T-helper 17 cell (primary cell): ENCODE data around the gene MTRF1L. TPM values are rescaled to one million over a fixed set of nuclear protein-coding genes. Genes with fewer than 3 reads are reported as not detected.
A peak's percentile ranks its signal among the peaks of the same experiment; 100 is the strongest.
"Not testable (repeated sequence)": the region's sequence is repeated elsewhere in the genome, so short reads cannot be mapped to it uniquely, and the experiment has no call there.

Experiments used
- ATAC-seq: fragments of 150-1000 bp; cut with Tn5 transposase; 2 replicates; pipeline ENCODE4 v1.10.0; 2021; ENCODE audit warnings: mild to moderate bottlenecking, moderate library complexity
- DNase-seq, 3 donors: peaks; one replicate each; pipeline versions ENCODE4 v3.0.0 to v3.0.0-alpha.2; 2020 to 2021
- H3K9me3 ChIP-seq: one replicate; pipeline ENCODE4 v1.7.0; 2013; ENCODE audit warnings: low read length, mild to moderate bottlenecking; ENCODE audit not compliant: control insufficient read depth, poor library complexity, severe bottlenecking
- H3K27ac Mint-ChIP-seq: one replicate; pipeline ENCODE4 v1.8.0; 2022; ENCODE audit warnings: mild to moderate bottlenecking, moderate library complexity, mixed read lengths
- H3K27me3 Mint-ChIP-seq: one replicate; pipeline ENCODE4 v1.8.0; 2022; ENCODE audit warnings: mixed read lengths
- H3K36me3 Mint-ChIP-seq: one replicate; pipeline ENCODE4 v1.8.0; 2022; ENCODE audit warnings: low read depth, mixed read lengths
- H3K4me1 Mint-ChIP-seq: one replicate; pipeline ENCODE4 v1.8.0; 2022; ENCODE audit warnings: mild to moderate bottlenecking, mixed read lengths
- H3K4me3 Mint-ChIP-seq: one replicate; pipeline ENCODE4 v1.8.0; 2022; ENCODE audit warnings: mild to moderate bottlenecking, moderate library complexity, mixed read lengths
- total RNA-seq, 4 donors: library from RNA in 2 of 4; stranded (reverse) in 2 of 4; gene quantifications; one replicate each; pipeline ENCODE4 v1.2.3 and lab custom pipeline; 2022 to 2026

The MTRF1L gene
- total RNA-seq, 2 donors from 2014 or later, result 9.5 to 14.8 TPM

DNA sequence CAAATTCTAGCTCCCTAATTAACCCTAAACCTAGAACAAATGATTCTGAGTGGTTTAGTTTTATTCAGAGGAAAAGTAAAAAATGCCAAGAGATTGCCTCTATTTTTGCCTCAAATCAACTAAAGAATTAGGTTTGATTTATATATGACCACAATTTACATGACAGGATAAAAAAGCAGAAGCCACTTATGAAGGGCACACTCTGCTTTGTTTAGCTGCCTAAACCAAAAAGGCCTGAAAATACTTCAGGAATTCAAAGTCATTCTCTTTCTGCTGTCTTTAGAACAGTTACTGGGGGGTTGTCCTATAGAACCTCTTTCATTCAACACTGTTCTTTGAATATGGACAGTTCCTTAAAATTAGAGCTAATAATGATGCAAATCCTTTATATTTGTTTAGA, 25.0 kb downstream of the MTRF1L start:
- H3K27me3 Mint-ChIP-seq, result no peaks in the 10 kb centered on the region
- no peak for ATAC-seq
- H3K9me3 ChIP-seq, result no peaks in the 10 kb centered on the region
- H3K4me3 Mint-ChIP-seq, result no peak overlapping the region
- H3K4me1 Mint-ChIP-seq, result peaks cover 33% of the 10 kb centered on the region
- H3K36me3 Mint-ChIP-seq, result peaks cover 7% of the 10 kb centered on the region
- H3K27ac Mint-ChIP-seq, result no peak overlapping the region
- no peak for DNase-seq

DNA sequence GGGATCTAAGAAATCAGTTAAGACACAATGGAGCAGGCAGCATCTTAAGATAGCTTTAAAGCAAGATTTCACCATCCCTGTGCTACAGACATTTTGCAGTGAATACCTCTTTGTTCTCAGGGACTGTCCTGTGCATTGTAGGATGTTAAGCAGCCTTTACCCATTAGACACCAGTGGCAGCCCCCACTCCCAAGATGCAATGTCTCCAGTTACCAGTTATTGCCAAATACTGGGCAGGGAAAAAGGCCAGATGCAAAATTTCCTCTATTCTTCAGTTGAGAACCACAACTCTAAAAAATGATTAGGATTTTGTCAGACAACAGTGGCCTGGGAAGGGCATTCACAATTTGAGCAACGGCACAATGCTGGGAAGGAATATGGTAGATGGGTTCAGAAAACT, 25.8 kb downstream of the MTRF1L start:
- Mint-ChIP-seq H3K4me3 (no peak overlapping the region), H3K27ac (no peak overlapping the region), H3K27me3 (no peaks in the 10 kb centered on the region), H3K36me3 (peaks cover 7% of the 10 kb centered on the region), H3K4me1 (peaks cover 30% of the 10 kb centered on the region)
- H3K9me3 ChIP-seq, result no peaks in the 10 kb centered on the region
- no peak for ATAC-seq
- no peak for DNase-seq

DNA sequence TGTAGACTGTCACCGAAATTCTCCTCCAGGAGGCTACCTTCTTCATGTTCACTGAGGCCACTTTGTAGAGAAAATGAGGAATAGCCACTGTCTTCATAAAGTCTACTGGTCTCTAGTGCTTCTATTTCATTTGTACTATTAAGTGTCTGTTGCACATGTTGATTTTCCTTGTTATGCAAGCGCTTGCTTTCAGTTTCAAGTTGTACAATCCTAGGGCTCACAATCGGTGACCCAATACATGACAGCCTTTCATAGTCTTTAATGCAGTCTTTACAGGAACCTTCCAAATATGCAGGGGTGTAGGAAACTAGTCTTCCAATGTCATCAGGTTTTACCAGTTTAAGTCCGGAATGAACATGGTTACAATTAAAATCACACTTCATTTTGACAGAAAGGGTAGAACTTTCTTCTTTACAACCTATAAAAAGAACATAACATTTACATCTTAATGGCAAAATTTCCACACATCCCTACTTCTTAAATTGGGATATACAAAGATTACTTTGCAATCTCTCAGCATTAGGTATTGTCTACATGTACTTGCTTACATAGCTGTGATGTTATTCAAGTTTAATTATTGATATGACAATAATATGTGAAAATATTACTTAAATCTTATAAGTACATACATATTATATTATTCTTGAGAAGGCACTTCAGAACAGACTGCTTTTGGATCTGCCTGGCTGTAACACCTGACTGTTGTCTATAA, 27.1 kb downstream of the MTRF1L start:
- Mint-ChIP-seq H3K27me3 (no peaks in the 10 kb centered on the region), H3K27ac (peak overlapping the region; percentile 65), H3K36me3 (peaks cover 9% of the 10 kb centered on the region), H3K4me3 (peak overlapping the region; percentile 61), H3K4me1 (peaks cover 21% of the 10 kb centered on the region)
- H3K9me3 ChIP-seq, result no peaks in the 10 kb centered on the region
- peak; percentile 84 for ATAC-seq
- DNase-seq, result no peak

DNA sequence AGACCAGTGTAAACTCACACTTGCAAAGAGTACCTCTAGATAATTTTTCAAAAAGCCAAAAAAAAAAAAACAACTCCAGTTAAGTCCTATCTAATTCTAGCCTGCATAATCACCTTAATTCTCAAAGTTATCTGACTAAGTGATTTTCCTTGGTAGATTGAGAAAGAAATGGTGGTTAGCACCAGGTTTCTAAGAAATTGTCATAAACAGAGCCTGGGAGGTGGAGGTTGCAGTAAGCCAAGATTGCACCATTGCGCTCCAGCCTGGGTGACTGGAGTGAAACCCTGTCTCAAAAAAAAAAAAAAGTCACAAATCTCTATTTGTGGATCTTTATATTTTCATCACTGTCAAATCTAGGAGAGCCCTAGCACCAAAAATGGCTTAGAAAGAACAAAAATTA, 28.6 kb downstream of the MTRF1L start:
- peaks cover 18% of the 10 kb centered on the region for H3K4me1 Mint-ChIP-seq

DNA sequence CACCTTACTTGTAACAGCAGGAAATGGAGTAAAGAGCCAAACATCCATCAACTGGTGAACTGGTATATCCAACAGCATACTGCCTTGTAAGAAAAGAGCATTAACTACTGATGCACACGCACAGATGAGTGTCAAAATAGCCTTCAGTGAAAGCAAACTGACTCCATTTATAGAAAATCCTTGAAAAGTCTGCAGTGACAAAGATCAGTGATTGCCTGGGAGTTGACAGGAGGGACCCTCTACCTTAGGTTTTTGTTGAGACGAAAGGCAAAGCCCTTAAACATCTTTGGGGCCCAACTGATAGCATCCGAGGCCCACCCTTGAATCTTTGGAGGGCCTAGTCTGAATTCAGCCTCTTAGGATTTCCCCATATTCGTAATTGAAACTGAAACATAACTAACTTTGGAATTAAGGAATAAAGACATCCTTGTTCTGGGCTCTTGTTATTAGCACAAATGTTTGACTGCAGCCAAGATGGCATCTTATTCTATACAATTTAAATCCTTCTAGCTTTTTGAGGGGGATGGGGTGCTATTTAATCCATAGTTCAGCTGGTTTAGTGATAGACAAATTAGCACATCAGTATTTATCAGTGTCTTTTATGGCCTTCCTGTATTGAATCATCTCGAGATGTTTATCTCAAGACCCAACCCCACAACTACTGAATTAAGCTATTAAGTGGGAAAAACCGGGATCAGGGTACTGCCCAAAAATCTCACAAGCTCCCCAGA, 32.7 kb downstream of the MTRF1L start:
- Mint-ChIP-seq H3K4me3 (no peak overlapping the region), H3K36me3 (peaks cover 2% of the 10 kb centered on the region), H3K4me1 (peaks cover under 1% of the 10 kb centered on the region), H3K27me3 (no peaks in the 10 kb centered on the region), H3K27ac (no peak overlapping the region)
- H3K9me3 ChIP-seq, result no peaks in the 10 kb centered on the region
- ATAC-seq, result no peak
- no peak for DNase-seq

More for the DNA sequence above, 28.6 kb downstream of the MTRF1L start:
- H3K9me3 ChIP-seq, result no peaks in the 10 kb centered on the region
- H3K36me3 Mint-ChIP-seq, result peaks cover 7% of the 10 kb centered on the region
- H3K4me3 Mint-ChIP-seq, result no peak overlapping the region
- H3K27ac Mint-ChIP-seq, result no peak overlapping the region
- DNase-seq (no peak), ATAC-seq (no peak)
- no peaks in the 10 kb centered on the region for H3K27me3 Mint-ChIP-seq

DNA sequence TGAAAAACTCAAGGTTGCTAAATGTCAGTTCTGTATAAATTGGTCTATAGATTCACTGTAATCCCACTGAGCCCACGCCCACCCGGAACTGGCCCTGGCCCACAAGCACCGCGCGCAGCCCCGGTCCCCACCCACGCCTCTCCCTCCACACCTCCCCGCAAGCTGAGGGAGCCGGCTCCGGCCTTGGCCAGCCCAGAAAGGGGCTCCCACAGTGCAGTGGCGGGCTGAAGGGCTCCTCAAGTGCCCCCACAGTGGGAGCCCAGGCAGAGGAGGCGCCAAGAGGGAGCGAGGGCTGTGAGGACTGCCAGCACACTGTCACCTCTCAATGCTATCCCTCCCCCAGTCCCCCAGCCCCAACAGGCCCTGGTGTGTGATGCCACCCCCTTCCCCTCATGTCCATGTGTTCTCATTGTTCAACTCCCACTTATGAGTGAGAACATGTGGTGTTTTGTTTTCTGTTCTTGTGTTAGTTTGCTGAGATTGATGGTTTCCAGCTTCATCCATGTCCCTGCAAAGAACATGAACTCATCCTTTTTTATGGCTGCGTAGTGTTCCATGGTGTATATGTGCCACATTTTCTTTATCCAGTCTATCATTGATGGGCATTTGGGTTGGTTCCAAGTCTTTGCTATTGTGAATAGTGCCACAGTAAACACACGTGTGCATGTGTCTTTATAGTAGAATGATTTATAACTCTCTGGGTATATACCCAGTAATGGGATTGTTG, 36.2 kb downstream of the MTRF1L start:
- H3K4me3 Mint-ChIP-seq, DNase-seq, H3K27me3 Mint-ChIP-seq, H3K36me3 Mint-ChIP-seq, H3K9me3 ChIP-seq, ATAC-seq, H3K4me1 Mint-ChIP-seq, H3K27ac Mint-ChIP-seq: not testable (repeated sequence)

DNA sequence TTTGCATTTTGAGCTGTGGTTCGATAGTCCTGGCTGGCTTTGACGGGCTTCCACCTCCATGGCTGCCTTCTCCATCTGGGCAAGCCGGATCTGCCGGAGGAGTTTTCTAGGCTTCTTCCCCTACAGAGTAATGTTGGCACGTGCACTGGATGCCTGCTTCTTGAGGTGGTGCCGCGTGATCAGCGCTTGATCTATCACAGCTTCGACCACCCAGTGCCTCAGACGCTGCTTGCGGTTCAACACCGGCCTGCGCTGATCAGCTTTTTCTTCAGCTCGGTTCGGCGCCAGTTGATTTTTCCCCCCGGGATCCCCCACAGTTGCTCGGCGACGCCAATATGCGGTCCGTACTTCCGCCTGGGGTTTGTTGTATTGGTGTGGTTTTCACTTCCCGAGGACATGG, 43.2 kb downstream of the MTRF1L start:
- no peak overlapping the region for H3K27ac Mint-ChIP-seq
- no peak overlapping the region for H3K4me3 Mint-ChIP-seq
- ATAC-seq, result no peak
- H3K4me1 Mint-ChIP-seq, result no peaks in the 10 kb centered on the region
- H3K36me3 Mint-ChIP-seq, result peaks cover 4% of the 10 kb centered on the region
- peaks cover 25% of the 10 kb centered on the region for H3K27me3 Mint-ChIP-seq
- DNase-seq, result no peak
- no peaks in the 10 kb centered on the region for H3K9me3 ChIP-seq

DNA sequence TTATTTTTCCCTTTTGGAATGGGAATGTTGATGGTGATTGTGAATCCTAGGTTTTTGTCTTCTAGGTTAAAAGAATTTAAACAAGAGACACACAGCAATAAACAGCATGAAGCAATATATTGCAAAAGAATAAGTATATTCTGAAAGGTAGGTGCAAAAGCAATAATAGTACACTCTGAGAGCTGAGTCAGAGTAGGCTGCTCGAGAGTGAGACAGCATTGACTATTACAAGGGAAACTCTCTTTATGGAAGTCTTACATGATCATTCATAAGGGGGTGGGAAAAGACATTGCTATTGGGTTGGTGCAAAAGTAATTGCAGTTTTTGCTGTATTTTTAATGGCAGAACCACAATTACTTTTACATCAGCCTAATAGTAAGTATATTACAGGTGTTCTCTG, 44.7 kb downstream of the MTRF1L start:
- ATAC-seq (no peak), DNase-seq (no peak)
- H3K27ac Mint-ChIP-seq, result no peak overlapping the region
- H3K4me1 Mint-ChIP-seq, result no peaks in the 10 kb centered on the region
- H3K36me3 Mint-ChIP-seq, result peaks cover 4% of the 10 kb centered on the region
- no peaks in the 10 kb centered on the region for H3K9me3 ChIP-seq
- no peak overlapping the region for H3K4me3 Mint-ChIP-seq
- peaks cover 32% of the 10 kb centered on the region for H3K27me3 Mint-ChIP-seq

DNA sequence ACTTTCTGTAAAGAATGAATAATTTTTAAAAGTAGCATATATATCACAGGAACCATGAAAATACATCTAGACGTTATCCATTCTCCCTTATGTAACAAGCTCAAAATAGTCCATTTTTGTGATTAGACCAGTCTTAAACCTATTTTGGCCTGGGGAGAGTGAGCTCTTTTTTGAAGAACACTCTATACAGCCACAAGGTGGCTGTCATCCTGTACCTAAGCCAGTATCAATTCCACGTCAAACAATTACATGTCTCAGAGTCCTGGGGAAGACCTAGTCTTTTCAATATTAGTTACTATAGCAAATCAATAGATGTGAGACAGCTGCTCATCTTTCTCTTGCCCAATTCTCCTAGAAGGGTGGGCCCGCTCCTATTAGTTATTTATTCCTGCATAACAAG, 48.1 kb downstream of the MTRF1L start:
- DNase-seq (no peak), ATAC-seq (no peak)
- Mint-ChIP-seq H3K27me3 (peaks cover 44% of the 10 kb centered on the region), H3K36me3 (no peaks in the 10 kb centered on the region), H3K4me1 (peaks cover 2% of the 10 kb centered on the region), H3K4me3 (no peak overlapping the region), H3K27ac (no peak overlapping the region)
- H3K9me3 ChIP-seq, result no peaks in the 10 kb centered on the region

DNA sequence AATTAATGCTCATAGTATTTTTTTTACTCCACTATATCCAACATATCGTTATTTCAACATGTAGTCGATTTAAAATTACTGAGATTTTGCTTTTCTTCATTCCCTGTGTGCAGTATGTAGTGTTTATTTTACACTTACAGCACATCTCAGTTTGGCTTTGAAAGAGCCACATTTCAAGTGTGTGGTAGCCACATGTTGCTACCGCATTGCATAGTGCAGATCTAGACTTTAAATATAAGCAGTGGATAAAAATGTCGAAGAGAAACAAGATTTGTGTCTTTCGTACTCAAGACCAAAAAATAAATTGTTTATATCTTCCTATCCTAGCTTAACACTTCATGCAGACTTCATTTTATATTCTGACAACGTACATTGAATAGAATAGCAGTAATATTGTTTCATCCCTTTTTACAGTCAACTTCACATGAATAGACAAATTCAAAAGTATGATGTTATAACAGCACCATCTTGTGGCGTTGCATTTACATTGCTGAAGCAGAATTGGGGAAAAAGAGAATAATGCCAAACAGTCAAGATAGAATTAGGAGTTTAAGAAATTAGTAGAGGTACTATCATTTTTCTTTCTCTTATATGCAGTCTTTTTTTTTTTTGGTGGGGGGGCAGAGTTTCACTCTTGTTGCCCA, 49.5 kb downstream of the MTRF1L start:
- H3K9me3 ChIP-seq, result no peaks in the 10 kb centered on the region
- H3K27ac Mint-ChIP-seq, result no peak overlapping the region
- peaks cover 50% of the 10 kb centered on the region for H3K27me3 Mint-ChIP-seq
- H3K4me3 Mint-ChIP-seq, result no peak overlapping the region
- no peaks in the 10 kb centered on the region for H3K36me3 Mint-ChIP-seq
- peaks cover 6% of the 10 kb centered on the region for H3K4me1 Mint-ChIP-seq
- DNase-seq, result no peak
- no peak for ATAC-seq

DNA sequence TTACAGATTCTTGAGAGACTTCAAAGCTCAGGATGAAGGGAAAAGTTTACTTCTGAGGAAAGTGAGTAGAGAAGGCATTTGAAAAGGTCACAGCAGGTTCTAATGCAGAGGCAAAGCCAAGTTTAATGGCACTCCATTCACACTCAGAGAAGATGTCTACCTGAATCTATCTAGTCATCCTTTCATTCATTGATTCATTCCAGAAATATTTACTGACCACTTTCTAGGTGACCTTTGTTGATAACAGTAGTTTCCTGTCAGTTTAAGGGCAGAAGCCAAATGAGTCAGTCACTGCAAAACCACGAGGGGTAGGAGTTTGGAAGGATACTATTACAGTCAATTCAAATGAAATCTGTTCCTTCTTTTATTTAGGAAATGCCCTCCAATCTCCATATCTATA, 50.5 kb downstream of the MTRF1L start:
- no peak overlapping the region for H3K27ac Mint-ChIP-seq
- H3K9me3 ChIP-seq, result no peaks in the 10 kb centered on the region
- H3K4me1 Mint-ChIP-seq, result peaks cover 10% of the 10 kb centered on the region
- no peak for ATAC-seq
- DNase-seq, result no peak
- no peak overlapping the region for H3K4me3 Mint-ChIP-seq
- H3K36me3 Mint-ChIP-seq, result no peaks in the 10 kb centered on the region
- peaks cover 54% of the 10 kb centered on the region for H3K27me3 Mint-ChIP-seq

DNA sequence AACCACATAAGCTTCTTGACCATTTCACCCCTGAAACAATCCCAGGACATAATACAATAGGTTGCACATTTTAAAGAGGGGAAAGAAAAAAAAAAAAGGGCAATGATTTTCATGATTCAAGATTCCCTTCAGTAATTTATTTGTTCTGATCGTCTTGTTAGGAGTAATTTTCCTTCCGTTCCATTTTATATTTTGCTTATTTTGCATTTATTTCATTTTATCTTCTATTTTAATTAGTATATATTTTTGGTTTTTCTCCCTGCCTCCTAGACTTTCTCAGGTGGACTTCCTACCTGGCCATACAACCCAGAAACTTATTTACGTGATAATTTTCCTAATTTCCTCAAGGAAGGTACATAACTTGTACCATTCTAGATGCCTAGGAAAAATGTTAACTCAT, 52.3 kb downstream of the MTRF1L start:
- no peaks in the 10 kb centered on the region for H3K9me3 ChIP-seq
- ATAC-seq, result no peak
- H3K27me3 Mint-ChIP-seq, result peaks cover 45% of the 10 kb centered on the region
- DNase-seq, result no peak
- H3K4me1 Mint-ChIP-seq, result peaks cover 10% of the 10 kb centered on the region
- H3K36me3 Mint-ChIP-seq, result no peaks in the 10 kb centered on the region
- H3K27ac Mint-ChIP-seq, result no peak overlapping the region
- no peak overlapping the region for H3K4me3 Mint-ChIP-seq

DNA sequence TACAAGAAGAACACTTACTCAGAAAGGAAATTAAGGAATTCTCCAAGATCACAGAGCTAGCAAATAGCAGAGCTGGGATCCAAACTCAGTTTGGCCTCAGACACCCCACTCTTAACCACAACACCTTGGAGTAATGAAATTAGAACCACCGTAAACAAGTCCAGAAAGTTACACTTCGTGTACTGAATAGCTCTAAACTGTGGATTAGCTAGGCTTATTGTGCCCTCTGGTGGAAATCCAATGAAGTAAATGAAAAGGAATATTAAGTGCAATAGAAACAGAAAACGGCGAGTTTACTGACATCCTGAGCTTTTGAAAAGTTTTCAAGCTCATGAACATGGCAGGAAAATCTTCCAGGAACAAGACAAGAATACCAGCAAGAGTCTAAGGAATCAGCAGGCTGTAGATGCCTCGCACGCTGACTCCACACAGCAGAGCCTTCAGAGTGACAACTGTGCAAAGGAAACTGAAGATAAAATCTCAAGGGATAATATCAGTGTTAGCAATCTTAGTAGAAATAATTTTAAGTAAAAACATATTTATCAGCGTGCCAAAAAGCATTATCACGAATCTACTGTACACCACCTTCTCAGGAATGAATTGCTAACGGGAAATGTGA, 54.2 kb downstream of the MTRF1L start:
- Mint-ChIP-seq H3K36me3 (no peaks in the 10 kb centered on the region), H3K27ac (no peak overlapping the region), H3K27me3 (peaks cover 43% of the 10 kb centered on the region), H3K4me3 (peak overlapping the region; percentile 19), H3K4me1 (peaks cover 10% of the 10 kb centered on the region)
- ATAC-seq (peak; percentile 59), DNase-seq (no peak)
- H3K9me3 ChIP-seq, result no peaks in the 10 kb centered on the region
